ENCODE data around the gene IGSF23.
"Not testable (repeated sequence)": the region's sequence is repeated elsewhere in the genome, so short reads cannot be mapped to it uniquely, and the experiment has no call there.

Gene IGSF23

GRCh38 chr19:44661904-44662303 is 48.5 kb downstream of the IGSF23 start:
- Histone ChIP-seq H3K9me3 (ENCODE audit: control insufficient read depth in 1 of 2, low read length in 2 of 2) (no peaks in the 10 kb centered on the region), H3K4me3 (ENCODE audit: low read depth in 1 of 2, low read length in 2 of 2) (no peak overlapping the region), H3K36me3 (ENCODE audit: control insufficient read depth in 1 of 2, insufficient read depth in 2 of 2, low read length in 2 of 2) (peaks cover 32 to 60% of the 10 kb centered on the region in 2 donors), H3K4me1 (ENCODE audit: control insufficient read depth in 1 of 2, insufficient read depth in 2 of 2, low read length in 2 of 2) (no peaks in the 10 kb centered on the region), H3K27me3 (ENCODE audit: control insufficient read depth in 1 of 2, insufficient read depth in 2 of 2, low read length in 2 of 2) (no peaks in the 10 kb centered on the region), H3K27ac (ENCODE audit: low read depth, low read length) (no peak overlapping the region), H3K9ac (ENCODE audit: low read depth in 1 of 2, low read length in 2 of 2) (no peak overlapping the region)

GRCh38 chr19:44662691-44663385 is 49.5 kb downstream of the IGSF23 start:
- Histone ChIP-seq H3K27ac (ENCODE audit: low read depth, low read length) (no peak overlapping the region), H3K9ac (ENCODE audit: low read depth in 1 of 2, low read length in 2 of 2) (no peak overlapping the region), H3K9me3 (ENCODE audit: control insufficient read depth in 1 of 2, low read length in 2 of 2) (no peaks in the 10 kb centered on the region), H3K4me1 (ENCODE audit: control insufficient read depth in 1 of 2, insufficient read depth in 2 of 2, low read length in 2 of 2) (no peaks in the 10 kb centered on the region), H3K27me3 (ENCODE audit: control insufficient read depth in 1 of 2, insufficient read depth in 2 of 2, low read length in 2 of 2) (no peaks in the 10 kb centered on the region), H3K36me3 (ENCODE audit: control insufficient read depth in 1 of 2, insufficient read depth in 2 of 2, low read length in 2 of 2) (peaks cover 32 to 55% of the 10 kb centered on the region in 2 donors), H3K4me3 (ENCODE audit: low read depth in 1 of 2, low read length in 2 of 2) (no peak overlapping the region)

- Histone ChIP-seq H3K36me3 (ENCODE audit: control insufficient read depth in 1 of 2, insufficient read depth in 2 of 2, low read length in 2 of 2) (peaks cover 20 to 43% of the 10 kb centered on the region in 2 donors), H3K9me3 (ENCODE audit: control insufficient read depth in 1 of 2, low read length in 2 of 2) (no peaks in the 10 kb centered on the region), H3K4me1 (ENCODE audit: control insufficient read depth in 1 of 2, insufficient read depth in 2 of 2, low read length in 2 of 2) (no peaks in the 10 kb centered on the region), H3K4me3 (ENCODE audit: low read depth in 1 of 2, low read length in 2 of 2) (no peak overlapping the region), H3K27me3 (ENCODE audit: control insufficient read depth in 1 of 2, insufficient read depth in 2 of 2, low read length in 2 of 2) (no peaks in the 10 kb centered on the region), H3K9ac (ENCODE audit: low read depth in 1 of 2, low read length in 2 of 2) (no peak overlapping the region), H3K27ac (ENCODE audit: low read depth, low read length) (no peak overlapping the region)
Measured at GRCh38 chr19:44663996-44664395, 50.6 kb downstream of the IGSF23 start.

GRCh38 chr19:44664976-44665375 is 51.6 kb downstream of the IGSF23 start:
- H3K27me3 ChIP-seq (ENCODE audit: control insufficient read depth in 1 of 2, insufficient read depth in 2 of 2, low read length in 2 of 2), result no peaks in the 10 kb centered on the region
- H3K4me3 ChIP-seq (ENCODE audit: low read depth in 1 of 2, low read length in 2 of 2), result no peak overlapping the region
- H3K9me3 ChIP-seq (ENCODE audit: control insufficient read depth in 1 of 2, low read length in 2 of 2), result no peaks in the 10 kb centered on the region
- no peak overlapping the region for H3K9ac ChIP-seq (ENCODE audit: low read depth in 1 of 2, low read length in 2 of 2)
- H3K27ac ChIP-seq (ENCODE audit: low read depth, low read length), result no peak overlapping the region
- peaks cover 14 to 34% of the 10 kb centered on the region in 2 donors for H3K36me3 ChIP-seq (ENCODE audit: control insufficient read depth in 1 of 2, insufficient read depth in 2 of 2, low read length in 2 of 2)
- no peaks in the 10 kb centered on the region for H3K4me1 ChIP-seq (ENCODE audit: control insufficient read depth in 1 of 2, insufficient read depth in 2 of 2, low read length in 2 of 2)

- Histone ChIP-seq H3K9me3 (ENCODE audit: control insufficient read depth in 1 of 2, low read length in 2 of 2) (no peaks in the 10 kb centered on the region), H3K4me1 (ENCODE audit: control insufficient read depth in 1 of 2, insufficient read depth in 2 of 2, low read length in 2 of 2) (no peaks in the 10 kb centered on the region), H3K27me3 (ENCODE audit: control insufficient read depth in 1 of 2, insufficient read depth in 2 of 2, low read length in 2 of 2) (no peaks in the 10 kb centered on the region), H3K9ac (ENCODE audit: low read depth in 1 of 2, low read length in 2 of 2) (no peak overlapping the region), H3K27ac (ENCODE audit: low read depth, low read length) (no peak overlapping the region), H3K36me3 (ENCODE audit: control insufficient read depth in 1 of 2, insufficient read depth in 2 of 2, low read length in 2 of 2) (peaks cover 2 to 15% of the 10 kb centered on the region in 2 donors), H3K4me3 (ENCODE audit: low read depth in 1 of 2, low read length in 2 of 2) (no peak overlapping the region)
Measured at GRCh38 chr19:44666852-44667556, 53.6 kb downstream of the IGSF23 start.

GRCh38 chr19:44668985-44669764 is 55.8 kb downstream of the IGSF23 start:
- H3K27ac ChIP-seq (ENCODE audit: low read depth, low read length), result no peak overlapping the region
- no peaks in the 10 kb centered on the region for H3K9me3 ChIP-seq (ENCODE audit: control insufficient read depth in 1 of 2, low read length in 2 of 2)
- no peaks in the 10 kb centered on the region for H3K4me1 ChIP-seq (ENCODE audit: control insufficient read depth in 1 of 2, insufficient read depth in 2 of 2, low read length in 2 of 2)
- no peak overlapping the region for H3K4me3 ChIP-seq (ENCODE audit: low read depth in 1 of 2, low read length in 2 of 2)
- H3K36me3 ChIP-seq (ENCODE audit: control insufficient read depth in 1 of 2, insufficient read depth in 2 of 2, low read length in 2 of 2), result no peaks in the 10 kb centered on the region
- H3K9ac ChIP-seq (ENCODE audit: low read depth in 1 of 2, low read length in 2 of 2), result no peak overlapping the region
- H3K27me3 ChIP-seq (ENCODE audit: control insufficient read depth in 1 of 2, insufficient read depth in 2 of 2, low read length in 2 of 2), result no peaks in the 10 kb centered on the region

- H3K27me3 ChIP-seq (ENCODE audit: control insufficient read depth in 1 of 2, insufficient read depth in 2 of 2, low read length in 2 of 2); H3K27ac ChIP-seq (ENCODE audit: low read depth, low read length); H3K4me3 ChIP-seq (ENCODE audit: low read depth in 1 of 2, low read length in 2 of 2); H3K36me3 ChIP-seq (ENCODE audit: control insufficient read depth in 1 of 2, insufficient read depth in 2 of 2, low read length in 2 of 2); H3K4me1 ChIP-seq (ENCODE audit: control insufficient read depth in 1 of 2, insufficient read depth in 2 of 2, low read length in 2 of 2); H3K9ac ChIP-seq (ENCODE audit: low read depth in 1 of 2, low read length in 2 of 2); H3K9me3 ChIP-seq (ENCODE audit: control insufficient read depth in 1 of 2, low read length in 2 of 2): not testable (repeated sequence)
Measured at GRCh38 chr19:44670027-44670426, 56.7 kb downstream of the IGSF23 start.

GRCh38 chr19:44671400-44671799 is 58.0 kb downstream of the IGSF23 start, which contains the start of gene CEACAM19:
Gene CEACAM19, plus strand, starts transcription at chr19:44671482. Its CDS starts 450 bp downstream, at chr19:44671932.
- Histone ChIP-seq H3K9me3 (ENCODE audit: control insufficient read depth in 1 of 2, low read length in 2 of 2) (no peaks in the 10 kb centered on the region), H3K27me3 (ENCODE audit: control insufficient read depth in 1 of 2, insufficient read depth in 2 of 2, low read length in 2 of 2) (no peaks in the 10 kb centered on the region), H3K9ac (ENCODE audit: low read depth in 1 of 2, low read length in 2 of 2) (no peak within 1 kb of the TSS), H3K4me1 (ENCODE audit: control insufficient read depth in 1 of 2, insufficient read depth in 2 of 2, low read length in 2 of 2) (no peaks in the 10 kb centered on the region), H3K36me3 (ENCODE audit: control insufficient read depth in 1 of 2, insufficient read depth in 2 of 2, low read length in 2 of 2) (no peaks in the 10 kb centered on the region), H3K27ac (ENCODE audit: low read depth, low read length) (no peak within 1 kb of the TSS), H3K4me3 (ENCODE audit: low read depth in 1 of 2, low read length in 2 of 2) (no peak within 1 kb of the TSS)

- H3K4me3 ChIP-seq (ENCODE audit: low read depth in 1 of 2, low read length in 2 of 2), result no peak overlapping the region
- H3K27ac ChIP-seq (ENCODE audit: low read depth, low read length), result no peak overlapping the region
- no peaks in the 10 kb centered on the region for H3K27me3 ChIP-seq (ENCODE audit: control insufficient read depth in 1 of 2, insufficient read depth in 2 of 2, low read length in 2 of 2)
- H3K9ac ChIP-seq (ENCODE audit: low read depth in 1 of 2, low read length in 2 of 2), result no peak overlapping the region
- no peaks in the 10 kb centered on the region for H3K36me3 ChIP-seq (ENCODE audit: control insufficient read depth in 1 of 2, insufficient read depth in 2 of 2, low read length in 2 of 2)
- H3K9me3 ChIP-seq (ENCODE audit: control insufficient read depth in 1 of 2, low read length in 2 of 2), result no peaks in the 10 kb centered on the region
- no peaks in the 10 kb centered on the region for H3K4me1 ChIP-seq (ENCODE audit: control insufficient read depth in 1 of 2, insufficient read depth in 2 of 2, low read length in 2 of 2)
Measured at GRCh38 chr19:44672226-44672625, 58.9 kb downstream of the IGSF23 start.

- H3K36me3 ChIP-seq (ENCODE audit: control insufficient read depth in 1 of 2, insufficient read depth in 2 of 2, low read length in 2 of 2), result no peaks in the 10 kb centered on the region
- no peak overlapping the region for H3K9ac ChIP-seq (ENCODE audit: low read depth in 1 of 2, low read length in 2 of 2)
- H3K4me1 ChIP-seq (ENCODE audit: control insufficient read depth in 1 of 2, insufficient read depth in 2 of 2, low read length in 2 of 2), result no peaks in the 10 kb centered on the region
Measured at GRCh38 chr19:44673510-44673909, 60.1 kb downstream of the IGSF23 start.

More at GRCh38 chr19:44673510-44673909, 60.1 kb downstream of the IGSF23 start:
- Histone ChIP-seq H3K4me3 (ENCODE audit: low read depth in 1 of 2, low read length in 2 of 2) (no peak overlapping the region), H3K9me3 (ENCODE audit: control insufficient read depth in 1 of 2, low read length in 2 of 2) (no peaks in the 10 kb centered on the region), H3K27ac (ENCODE audit: low read depth, low read length) (no peak overlapping the region), H3K27me3 (ENCODE audit: control insufficient read depth in 1 of 2, insufficient read depth in 2 of 2, low read length in 2 of 2) (no peaks in the 10 kb centered on the region)
